GM12873 (cell line): Measurements from ENCODE around the gene ALDOC.

Experiments used
- CTCF ChIP-seq: IDR thresholded peaks from 2 replicates; pipeline ENCODE4 v1.5.1; 2012; ENCODE audit warnings: low read depth, mild to moderate bottlenecking, moderate library complexity, low read length, control low read depth; ENCODE audit not compliant: insufficient read depth; ENCODE audit errors: missing control alignments

ALDOC gene

GRCh38 chr17:28573521-28573920, 3.2 kb downstream of the ALDOC start:
- no peak for TF ChIP-seq CTCF

- no peak for TF ChIP-seq CTCF
Measured at GRCh38 chr17:28573040-28573380, 3.7 kb downstream of the ALDOC start.

- no peak for TF ChIP-seq CTCF
Measured at GRCh38 chr17:28572259-28573039, 4.2 kb downstream of the ALDOC start.

GRCh38 chr17:28571361-28572122, 5.2 kb downstream of the ALDOC start, which contains the start of gene PIGS:
TSS of gene PIGS (minus strand) at chr17:28571524. CDS start at chr17:28571496, 28 bp downstream.
- no peak for TF ChIP-seq CTCF

- no peak for TF ChIP-seq CTCF
Measured at GRCh38 chr17:28570716-28571360, 5.9 kb downstream of the ALDOC start.

- no peak for TF ChIP-seq CTCF
Measured at GRCh38 chr17:28569446-28569845, 7.2 kb downstream of the ALDOC start.

- TF ChIP-seq CTCF = no peak
Measured at GRCh38 chr17:28567604-28568003, 9.1 kb downstream of the ALDOC start.
